ENCODE data around the gene PTH1R.
A peak's percentile ranks its signal among the peaks of the same experiment; 100 is the strongest.

Gene PTH1R

GRCh38 chr3:46905661-46906451 lies 28.3 kb downstream of the PTH1R start:
- TF ChIP-seq CTCF (conservative IDR thresholded peaks at IDR 0.05; ENCODE audit: control insufficient read depth, insufficient read depth, low read depth, low read length): no peak

GRCh38 chr3:46906471-46907058 lies 29.0 kb downstream of the PTH1R start:
- H3K4me3 ChIP-seq (ENCODE audit: control insufficient read depth, low read depth, low read length): no peak overlapping the region
- DNase-seq (ENCODE audit: low read depth): no peak

More at GRCh38 chr3:46905661-46906451, 28.3 kb downstream of the PTH1R start:
- DNase-seq (ENCODE audit: low read depth): no peak
- H3K4me3 ChIP-seq (ENCODE audit: control insufficient read depth, low read depth, low read length): no peak overlapping the region

GRCh38 chr3:46907271-46907670 lies 29.8 kb downstream of the PTH1R start:
- no peak overlapping the region for H3K4me3 ChIP-seq (ENCODE audit: control insufficient read depth, low read depth, low read length)
- DNase-seq (ENCODE audit: low read depth): no peak
- TF ChIP-seq CTCF (conservative IDR thresholded peaks at IDR 0.05; ENCODE audit: control insufficient read depth, insufficient read depth, low read depth, low read length): no peak

More at GRCh38 chr3:46906471-46907058, 29.0 kb downstream of the PTH1R start:
- TF ChIP-seq CTCF (conservative IDR thresholded peaks at IDR 0.05; ENCODE audit: control insufficient read depth, insufficient read depth, low read depth, low read length): no peak

- no peak for DNase-seq (ENCODE audit: low read depth)
- H3K4me3 ChIP-seq (ENCODE audit: control insufficient read depth, low read depth, low read length): no peak overlapping the region
- TF ChIP-seq CTCF (conservative IDR thresholded peaks at IDR 0.05; ENCODE audit: control insufficient read depth, insufficient read depth, low read depth, low read length): no peak
Measured at GRCh38 chr3:46907960-46908293, 30.4 kb downstream of the PTH1R start.

GRCh38 chr3:46908294-46908985 lies 30.9 kb downstream of the PTH1R start:
- peak; percentile 33 for TF ChIP-seq CTCF (conservative IDR thresholded peaks at IDR 0.05; ENCODE audit: control insufficient read depth, insufficient read depth, low read depth, low read length)
- peak; percentile 82 for DNase-seq (ENCODE audit: low read depth)
- no peak overlapping the region for H3K4me3 ChIP-seq (ENCODE audit: control insufficient read depth, low read depth, low read length)

GRCh38 chr3:46908986-46909534 lies 31.5 kb downstream of the PTH1R start:
- DNase-seq (ENCODE audit: low read depth): no peak
- no peak overlapping the region for H3K4me3 ChIP-seq (ENCODE audit: control insufficient read depth, low read depth, low read length)
- TF ChIP-seq CTCF (conservative IDR thresholded peaks at IDR 0.05; ENCODE audit: control insufficient read depth, insufficient read depth, low read depth, low read length): no peak

Data from fibroblast of mammary gland (primary cell).